Astrocyte (in vitro differentiated cells and primary cell): Measurements from ENCODE around the gene ITPR2. TPM values are rescaled to one million over a fixed set of nuclear protein-coding genes. Genes with fewer than 3 reads are reported as not detected.

ENCODE experiments used
- DNase-seq: peaks from one replicate; pipeline ENCODE4 v3.0.0-alpha.2; 2010; ENCODE audit warnings: low read depth
- FAIRE-seq: peaks from 2 replicates; lab custom pipeline; 2011; peaks lifted over from hg19 to GRCh38; lab: Jason Lieb, UNC
- H2AFZ ChIP-seq: 2 replicates; pipeline ENCODE4 v1.6.0; 2012; ENCODE audit warnings: low read depth, low read length, inconsistent platforms
- H3K27ac ChIP-seq: 2 replicates; pipeline ENCODE4 v1.5.1; 2011; ENCODE audit warnings: low read depth, low read length, inconsistent platforms
- H3K27me3 ChIP-seq: 2 replicates; pipeline ENCODE4 v1.6.0; 2011; ENCODE audit warnings: low read length, inconsistent platforms; ENCODE audit not compliant: insufficient read depth
- H3K36me3 ChIP-seq: 2 replicates; pipeline ENCODE4 v1.5.1; 2011; ENCODE audit warnings: low read length, inconsistent platforms; ENCODE audit not compliant: insufficient read depth
- H3K4me1 ChIP-seq: 2 replicates; pipeline ENCODE4 v1.5.1; 2011; ENCODE audit warnings: low read length, inconsistent platforms; ENCODE audit not compliant: insufficient read depth
- H3K4me2 ChIP-seq: 2 replicates; pipeline ENCODE4 v1.6.0; 2012; ENCODE audit warnings: low read length, inconsistent platforms
- H3K4me3 ChIP-seq: 2 replicates; pipeline ENCODE4 v1.5.1; 2011; ENCODE audit warnings: low read depth, mild to moderate bottlenecking, low read length, inconsistent platforms; ENCODE audit not compliant: insufficient read depth
- H3K79me2 ChIP-seq: 2 replicates; pipeline ENCODE4 v1.6.0; 2012; ENCODE audit warnings: mild to moderate bottlenecking, low read length, inconsistent platforms; ENCODE audit not compliant: insufficient read depth
- H3K9ac ChIP-seq: 2 replicates; pipeline ENCODE4 v1.6.0; 2012; ENCODE audit warnings: mild to moderate bottlenecking, low read length, inconsistent platforms
- H3K9me3 ChIP-seq: 2 replicates; pipeline ENCODE4 v1.5.1; 2012; ENCODE audit warnings: low read depth, mild to moderate bottlenecking, low read length, inconsistent platforms; ENCODE audit not compliant: insufficient read depth
- H4K20me1 ChIP-seq: 2 replicates; pipeline ENCODE4 v1.6.0; 2012; ENCODE audit warnings: low read length, inconsistent platforms; ENCODE audit not compliant: insufficient read depth
- H3K27ac Mint-ChIP-seq: one replicate; pipeline ENCODE4 v1.8.0; 2021; ENCODE audit warnings: mild to moderate bottlenecking, mixed read lengths; ENCODE audit not compliant: unreplicated experiment
- H3K27me3 Mint-ChIP-seq: one replicate; pipeline ENCODE4 v1.8.0; 2021; ENCODE audit warnings: low read depth, mixed read lengths; ENCODE audit not compliant: unreplicated experiment
- H3K36me3 Mint-ChIP-seq: one replicate; pipeline ENCODE4 v1.8.0; 2021; ENCODE audit warnings: low read depth, mixed read lengths; ENCODE audit not compliant: unreplicated experiment
- H3K4me1 Mint-ChIP-seq: one replicate; pipeline ENCODE4 v1.8.0; 2021; ENCODE audit warnings: low read depth, mixed read lengths; ENCODE audit not compliant: unreplicated experiment
- H3K4me3 Mint-ChIP-seq: one replicate; pipeline ENCODE4 v1.8.0; 2021; ENCODE audit warnings: mild to moderate bottlenecking, moderate library complexity, mixed read lengths; ENCODE audit not compliant: unreplicated experiment
- H3K9me3 Mint-ChIP-seq: one replicate; pipeline ENCODE4 v1.8.0; 2021; ENCODE audit warnings: mild to moderate bottlenecking, mixed read lengths; ENCODE audit not compliant: unreplicated experiment
- CTCF ChIP-seq: IDR thresholded peaks from 2 replicates; pipeline ENCODE4 v1.5.1; 2011; ENCODE audit warnings: low read depth, mild to moderate bottlenecking, inconsistent platforms, low read length, moderate library complexity; ENCODE audit not compliant: insufficient read depth
- EZH2 ChIP-seq: IDR thresholded peaks from 2 replicates; pipeline ENCODE4 v1.6.1; 2012; ENCODE audit warnings: mild to moderate bottlenecking, low read length, inconsistent platforms; ENCODE audit not compliant: insufficient read depth
- total RNA-seq: library from RNA; stranded (reverse); gene quantifications from 2 replicates; pipeline ENCODE4 v1.2.1, GENCODE V29; 2021

ITPR2 gene
- total RNA-seq, 1 donor from 2014 or later: 24.4 TPM

- no peaks in the 10 kb centered on the region for H3K27me3 Mint-ChIP-seq
- H3K4me1 ChIP-seq: no peaks in the 10 kb centered on the region
- H3K27ac ChIP-seq: no peak overlapping the region
- TF ChIP-seq CTCF (no peak), EZH2 (no peak)
- peaks cover 21% of the 10 kb centered on the region for H3K4me1 Mint-ChIP-seq
- H3K9me3 Mint-ChIP-seq: no peaks in the 10 kb centered on the region
- DNase-seq (peak; percentile 80), FAIRE-seq (no peak)
- H3K27ac Mint-ChIP-seq: peak overlapping the region; percentile 88
- no peaks in the 10 kb centered on the region for H3K79me2 ChIP-seq
- no peaks in the 10 kb centered on the region for H3K36me3 ChIP-seq
- no peaks in the 10 kb centered on the region for H3K36me3 Mint-ChIP-seq
- no peaks in the 10 kb centered on the region for H3K9me3 ChIP-seq
- H3K9ac ChIP-seq: no peak overlapping the region
- H3K27me3 ChIP-seq: no peaks in the 10 kb centered on the region
- H3K4me3 Mint-ChIP-seq: no peak overlapping the region
- no peak overlapping the region for H3K4me3 ChIP-seq
- no peak overlapping the region for H2AFZ ChIP-seq
- H4K20me1 ChIP-seq: no peaks in the 10 kb centered on the region
- H3K4me2 ChIP-seq: no peak overlapping the region
Observed at GRCh38 chr12:26803552-26803951, 29.4 kb downstream of the ITPR2 start.

DNA sequence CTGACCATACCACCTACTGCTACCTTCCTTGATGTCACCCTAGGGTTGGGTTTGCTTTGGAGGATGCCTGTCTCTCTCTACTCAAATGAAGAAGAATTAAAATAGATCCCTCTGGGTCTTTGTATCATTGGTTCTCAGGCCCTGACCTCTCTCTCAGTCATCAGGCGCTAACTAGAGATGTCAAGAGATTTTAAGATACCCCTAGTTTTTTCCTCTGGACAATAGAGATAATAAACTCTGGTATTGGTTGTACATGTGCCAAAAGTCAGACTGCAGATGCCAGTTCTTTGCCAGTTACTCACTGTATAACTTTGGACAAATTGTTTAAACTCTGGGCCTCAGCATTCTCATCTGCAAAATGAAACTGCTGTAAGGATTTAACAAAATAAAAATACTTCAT, 31.5 kb downstream of the ITPR2 start:
- H3K9me3 Mint-ChIP-seq: no peaks in the 10 kb centered on the region
- Histone ChIP-seq H3K4me2 (no peak overlapping the region), H3K36me3 (no peaks in the 10 kb centered on the region), H3K27me3 (no peaks in the 10 kb centered on the region), H3K27ac (no peak overlapping the region), H2AFZ (no peak overlapping the region), H3K9ac (no peak overlapping the region), H4K20me1 (no peaks in the 10 kb centered on the region), H3K4me1 (no peaks in the 10 kb centered on the region), H3K9me3 (no peaks in the 10 kb centered on the region), H3K4me3 (no peak overlapping the region), H3K79me2 (no peaks in the 10 kb centered on the region)
- H3K4me1 Mint-ChIP-seq: peaks cover 27% of the 10 kb centered on the region
- no peaks in the 10 kb centered on the region for H3K36me3 Mint-ChIP-seq
- no peak overlapping the region for H3K4me3 Mint-ChIP-seq
- H3K27me3 Mint-ChIP-seq: no peaks in the 10 kb centered on the region
- DNase-seq (no peak), FAIRE-seq (no peak)
- TF ChIP-seq EZH2 (no peak), CTCF (no peak)
- no peak overlapping the region for H3K27ac Mint-ChIP-seq

DNA sequence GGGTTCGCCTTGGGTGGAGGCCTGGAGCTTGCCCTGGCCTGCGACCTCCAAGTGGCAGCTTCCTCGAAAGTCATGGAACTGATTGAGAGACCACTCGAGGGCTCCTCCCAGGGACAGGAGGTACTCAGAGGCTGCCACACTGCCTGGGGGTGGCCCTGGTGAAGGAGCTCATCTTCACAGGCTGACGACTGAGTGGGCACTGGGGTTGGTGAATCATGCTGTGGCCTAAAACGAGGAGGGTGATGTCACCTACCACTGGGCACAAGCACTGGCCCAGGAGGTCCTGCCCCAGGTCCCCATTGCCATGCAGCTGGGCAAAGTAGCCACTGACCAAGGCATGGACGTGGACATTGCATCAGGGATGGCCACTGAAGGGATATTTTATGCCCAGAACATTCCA, 32.1 kb downstream of the ITPR2 start:
- Mint-ChIP-seq H3K27me3 (no peaks in the 10 kb centered on the region), H3K4me3 (no peak overlapping the region), H3K4me1 (peaks cover 27% of the 10 kb centered on the region), H3K27ac (no peak overlapping the region), H3K9me3 (no peaks in the 10 kb centered on the region), H3K36me3 (no peaks in the 10 kb centered on the region)
- Histone ChIP-seq H3K4me3 (no peak overlapping the region), H3K79me2 (no peaks in the 10 kb centered on the region), H2AFZ (no peak overlapping the region), H3K9me3 (no peaks in the 10 kb centered on the region), H3K4me1 (no peaks in the 10 kb centered on the region), H3K4me2 (no peak overlapping the region), H3K9ac (no peak overlapping the region), H3K27me3 (no peaks in the 10 kb centered on the region), H4K20me1 (no peaks in the 10 kb centered on the region), H3K27ac (no peak overlapping the region), H3K36me3 (no peaks in the 10 kb centered on the region)
- no peak for DNase-seq
- no peak for FAIRE-seq
- no peak for TF ChIP-seq CTCF
- no peak for TF ChIP-seq EZH2
